ENCODE measurements around the gene CRELD2. TPM values are rescaled to one million over a fixed set of nuclear protein-coding genes. Genes with fewer than 3 reads are reported as not detected.

CRELD2 gene
- total RNA-seq, 3 donors from 2014 or later (not counting 1 experiment from before 2014, with no cell fraction given): 45.1 to 69.8 (median 48.5) TPM

DNA sequence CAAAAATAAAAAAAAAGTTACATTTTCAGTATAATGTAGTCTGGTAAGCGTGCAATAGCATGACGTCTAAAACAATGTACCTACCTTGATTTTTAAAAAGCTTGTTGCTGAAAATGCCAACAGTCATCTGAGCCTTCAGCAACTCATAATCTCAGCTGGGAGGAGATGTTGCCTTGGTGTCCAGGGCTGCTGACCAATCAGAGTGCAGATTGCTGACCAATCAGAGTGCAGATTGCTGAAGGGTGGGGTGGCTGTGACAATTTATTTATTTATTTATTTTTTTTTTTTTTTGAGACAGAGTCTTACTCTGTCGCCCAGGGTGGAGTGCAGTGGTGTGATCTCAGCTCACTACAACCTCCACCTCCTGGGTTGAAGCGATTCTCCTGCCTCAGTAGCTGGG lies 47.0 kb upstream of the CRELD2 start:
- H3K36me3 Mint-ChIP-seq: no peaks in the 10 kb centered on the region
- DNase-seq (no peak), ATAC-seq (no peak)
- H3K4me3 Mint-ChIP-seq: no peak overlapping the region
- Histone ChIP-seq H3K4me1 (ENCODE audit: control insufficient read depth, insufficient read depth, low read length) (peaks cover 55% of the 10 kb centered on the region), H3K9me3 (ENCODE audit: control insufficient read depth, insufficient read depth, low read length) (peaks cover 4% of the 10 kb centered on the region), H3K27me3 (ENCODE audit: control insufficient read depth, insufficient read depth, low read length) (no peaks in the 10 kb centered on the region), H3K27ac (ENCODE audit: low read length) (no peak overlapping the region), H3K4me3 (ENCODE audit: low read length) (no peak overlapping the region), H3K36me3 (ENCODE audit: control insufficient read depth, insufficient read depth, low read length) (no peaks in the 10 kb centered on the region)
- 96% methylated on average over 3 of the region's 4 CpGs for WGBS (ENCODE audit: insufficient coverage)
- no peaks in the 10 kb centered on the region for H3K27me3 Mint-ChIP-seq (ENCODE audit: low read depth in 2 of 2)
- peaks cover 51 to 61% of the 10 kb centered on the region in 2 donors for H3K4me1 Mint-ChIP-seq
- no peak overlapping the region for H3K27ac Mint-ChIP-seq
- TF ChIP-seq, protein P1, sequence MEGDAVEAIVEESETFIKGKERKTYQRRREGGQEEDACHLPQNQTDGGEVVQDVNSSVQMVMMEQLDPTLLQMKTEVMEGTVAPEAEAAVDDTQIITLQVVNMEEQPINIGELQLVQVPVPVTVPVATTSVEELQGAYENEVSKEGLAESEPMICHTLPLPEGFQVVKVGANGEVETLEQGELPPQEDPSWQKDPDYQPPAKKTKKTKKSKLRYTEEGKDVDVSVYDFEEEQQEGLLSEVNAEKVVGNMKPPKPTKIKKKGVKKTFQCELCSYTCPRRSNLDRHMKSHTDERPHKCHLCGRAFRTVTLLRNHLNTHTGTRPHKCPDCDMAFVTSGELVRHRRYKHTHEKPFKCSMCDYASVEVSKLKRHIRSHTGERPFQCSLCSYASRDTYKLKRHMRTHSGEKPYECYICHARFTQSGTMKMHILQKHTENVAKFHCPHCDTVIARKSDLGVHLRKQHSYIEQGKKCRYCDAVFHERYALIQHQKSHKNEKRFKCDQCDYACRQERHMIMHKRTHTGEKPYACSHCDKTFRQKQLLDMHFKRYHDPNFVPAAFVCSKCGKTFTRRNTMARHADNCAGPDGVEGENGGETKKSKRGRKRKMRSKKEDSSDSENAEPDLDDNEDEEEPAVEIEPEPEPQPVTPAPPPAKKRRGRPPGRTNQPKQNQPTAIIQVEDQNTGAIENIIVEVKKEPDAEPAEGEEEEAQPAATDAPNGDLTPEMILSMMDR (IDR thresholded peaks at IDR 0.05): no peak
- intact Hi-C loops (cut with micrococcal nuclease): loop anchor here (2.0 kb wide), 1 partner anchor 45 kb away; the partner anchor contains the start of gene BRD1
- H3K9me3 Mint-ChIP-seq: peaks cover 0 to 2% of the 10 kb centered on the region in 2 donors

DNA sequence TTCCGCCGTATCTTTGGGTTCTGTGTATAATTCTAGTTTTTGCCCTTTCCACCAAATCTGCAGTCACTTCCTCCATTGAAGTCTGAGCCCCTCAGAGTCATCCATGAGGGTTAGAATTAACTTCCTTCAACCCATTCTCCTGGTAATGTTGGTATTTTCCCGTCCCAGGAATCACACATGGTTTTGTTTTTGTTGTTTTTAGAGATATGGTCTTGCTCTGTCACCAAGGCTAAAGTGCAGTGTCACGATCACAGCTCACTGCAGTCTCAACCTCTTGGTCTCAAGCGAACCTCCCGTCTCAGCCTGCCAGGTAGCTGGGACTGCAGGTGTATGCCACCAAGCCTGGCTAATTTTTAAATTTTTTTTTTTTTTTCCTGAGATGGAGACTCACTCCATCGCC lies 46.1 kb upstream of the CRELD2 start:
- WGBS (ENCODE audit: insufficient coverage): 98% methylated on average over 6 of the region's 7 CpGs
- ATAC-seq: no peak
- Mint-ChIP-seq H3K9me3 (peaks cover 0 to 2% of the 10 kb centered on the region in 2 donors), H3K36me3 (no peaks in the 10 kb centered on the region), H3K27me3 (ENCODE audit: low read depth in 2 of 2) (no peaks in the 10 kb centered on the region), H3K4me3 (no peak overlapping the region), H3K27ac (no peak overlapping the region), H3K4me1 (peaks cover 42 to 52% of the 10 kb centered on the region in 2 donors)
- no peak overlapping the region for H3K27ac ChIP-seq (ENCODE audit: low read length)
- no peaks in the 10 kb centered on the region for H3K36me3 ChIP-seq (ENCODE audit: control insufficient read depth, insufficient read depth, low read length)
- peaks cover 47% of the 10 kb centered on the region for H3K4me1 ChIP-seq (ENCODE audit: control insufficient read depth, insufficient read depth, low read length)
- TF ChIP-seq, protein P1 (IDR thresholded peaks at IDR 0.05): no peak
- no peak overlapping the region for H3K4me3 ChIP-seq (ENCODE audit: low read length)
- H3K9me3 ChIP-seq (ENCODE audit: control insufficient read depth, insufficient read depth, low read length): peaks cover 4% of the 10 kb centered on the region
- intact Hi-C loops (cut with micrococcal nuclease): no loop called here
- H3K27me3 ChIP-seq (ENCODE audit: control insufficient read depth, insufficient read depth, low read length): no peaks in the 10 kb centered on the region
- no peak for DNase-seq

DNA sequence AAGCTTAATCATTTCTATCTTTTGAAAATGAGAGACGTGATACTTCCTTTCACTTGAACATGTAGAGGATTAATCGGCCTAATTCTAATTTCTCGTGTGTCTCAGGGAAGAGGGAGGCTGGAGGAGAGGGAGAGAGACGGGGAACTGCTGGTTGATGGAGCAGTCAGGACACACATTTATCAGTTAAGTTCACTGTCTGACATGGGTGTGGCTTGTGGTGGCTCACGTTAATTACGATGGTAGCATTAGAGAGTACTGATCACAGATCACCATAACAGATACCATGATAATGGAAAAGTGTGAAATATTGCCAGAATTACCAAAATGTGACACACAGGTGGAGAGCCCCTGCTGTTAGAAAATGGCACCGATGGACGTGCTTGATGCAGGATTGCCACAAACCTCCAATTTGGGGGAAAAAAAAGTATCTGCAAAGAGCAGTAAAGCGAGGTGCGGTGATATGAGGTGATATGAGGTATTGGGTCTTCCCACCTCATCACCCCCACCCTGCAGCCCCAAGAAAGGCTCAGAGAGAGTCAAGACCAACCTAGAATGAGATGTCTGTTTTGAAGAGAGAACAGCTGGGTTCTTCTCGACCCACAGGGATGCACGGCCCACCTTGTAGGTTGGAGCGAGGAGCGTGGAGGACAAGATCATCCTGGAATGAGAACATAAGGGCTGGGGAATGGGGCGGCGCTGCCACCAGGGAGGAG lies 45.0 kb upstream of the CRELD2 start:
- Histone ChIP-seq H3K9me3 (ENCODE audit: control insufficient read depth, insufficient read depth, low read length) (peaks cover 4% of the 10 kb centered on the region), H3K36me3 (ENCODE audit: control insufficient read depth, insufficient read depth, low read length) (no peaks in the 10 kb centered on the region), H3K4me1 (ENCODE audit: control insufficient read depth, insufficient read depth, low read length) (peaks cover 37% of the 10 kb centered on the region), H3K4me3 (ENCODE audit: low read length) (no peak overlapping the region), H3K27me3 (ENCODE audit: control insufficient read depth, insufficient read depth, low read length) (no peaks in the 10 kb centered on the region), H3K27ac (ENCODE audit: low read length) (no peak overlapping the region)
- ATAC-seq: no peak
- no peak overlapping the region for H3K4me3 Mint-ChIP-seq
- 82% methylated on average over 11 of the region's 16 CpGs for WGBS (ENCODE audit: insufficient coverage)
- H3K27me3 Mint-ChIP-seq (ENCODE audit: low read depth in 2 of 2): no peaks in the 10 kb centered on the region
- H3K4me1 Mint-ChIP-seq: peaks cover 39 to 42% of the 10 kb centered on the region in 2 donors
- DNase-seq: no peak
- TF ChIP-seq, protein P1 (IDR thresholded peaks at IDR 0.05): no peak
- peaks cover 0 to 2% of the 10 kb centered on the region in 2 donors for H3K9me3 Mint-ChIP-seq
- no peaks in the 10 kb centered on the region for H3K36me3 Mint-ChIP-seq
- intact Hi-C loops (cut with micrococcal nuclease): no loop called here
- H3K27ac Mint-ChIP-seq: peak overlapping the region in 1 of 2 donors; percentile 5

Data from natural killer cell (primary cell).